Smooth muscle cell (in vitro differentiated cells): ENCODE measurements around the gene PLAAT5. TPM values are rescaled to one million over a fixed set of nuclear protein-coding genes. Genes with fewer than 3 reads are reported as not detected.

Source experiments
- DNase-seq: peaks from one replicate; lab custom pipeline; 2025; ENCODE audit not compliant: unreplicated experiment; lab: John Stamatoyannopoulos, UW
- H2AFZ ChIP-seq: fragments of 200-600 bp; sonication (generic); 2 replicates; pipeline ENCODE4 v1.6.0; 2016; ENCODE audit warnings: antibody characterized with exemption, low read depth, mild to moderate bottlenecking
- H3F3A ChIP-seq: fragments of 200-600 bp; sonication (generic); 2 replicates; pipeline ENCODE4 v1.6.0; 2017; ENCODE audit warnings: antibody characterized with exemption, low read depth
- H3K27ac ChIP-seq: fragments of 200-600 bp; sonication (generic); 2 replicates; pipeline ENCODE4 v1.5.1; 2016; ENCODE audit warnings: low read depth, mild to moderate bottlenecking
- H3K27me3 ChIP-seq: fragments of 200-600 bp; sonication (generic); 2 replicates; pipeline ENCODE4 v1.6.1; 2016; ENCODE audit warnings: low read depth, mild to moderate bottlenecking
- H3K36me3 ChIP-seq: fragments of 200-600 bp; sonication (generic); 2 replicates; pipeline ENCODE4 v1.5.1; 2016; ENCODE audit warnings: low read depth
- H3K4me1 ChIP-seq: fragments of 200-600 bp; sonication (generic); 2 replicates; pipeline ENCODE4 v1.5.1; 2016; ENCODE audit warnings: low read depth
- H3K4me2 ChIP-seq: fragments of 200-600 bp; sonication (generic); 2 replicates; pipeline ENCODE4 v1.6.0; 2016; ENCODE audit warnings: mild to moderate bottlenecking
- H3K4me3 ChIP-seq: fragments of 200-600 bp; sonication (generic); 2 replicates; pipeline ENCODE4 v1.5.1; 2016; ENCODE audit warnings: mild to moderate bottlenecking
- H3K79me2 ChIP-seq: fragments of 200-600 bp; sonication (generic); 2 replicates; pipeline ENCODE4 v1.6.0; 2016; ENCODE audit warnings: low read depth, mild to moderate bottlenecking
- H3K9ac ChIP-seq: fragments of 200-600 bp; sonication (generic); 2 replicates; pipeline ENCODE4 v1.6.0; 2016; ENCODE audit warnings: low read depth
- H3K9me3 ChIP-seq: fragments of 200-600 bp; sonication (generic); replicated peaks from 2 replicates; pipeline ENCODE4 v1.5.1; 2016; ENCODE audit warnings: low read depth
- H4K20me1 ChIP-seq: fragments of 200-600 bp; sonication (generic); 2 replicates; pipeline ENCODE4 v1.6.0; 2016; ENCODE audit warnings: low read depth
- WGBS: methylation state at CpG from one replicate; pipeline ENCODE4 v1.1.7; 2016; ENCODE audit warnings: low lambda C conversion rate; 5-methylcytosine and 5-hydroxymethylcytosine counted together
- polyA plus RNA-seq: library from polyadenylated mRNA; unstranded; fragments of >200 nt; fragmentation: Nextera tagmentation; extraction: Ambion mirVana; gene quantifications from 2 replicates; pipeline ENCODE4 v1.2.1, GENCODE V29; 2016
- total RNA-seq: library from RNA; depleted of rRNA; stranded (reverse); fragments of >200 nt; gene quantifications from 2 replicates; pipeline ENCODE4 v1.2.3, GENCODE V29; 2014
- TF ChIP-seq, protein P1 (sequence below): fragments of 200-600 bp; sonication (generic); IDR thresholded peaks from 2 replicates; pipeline ENCODE4 v1.5.1; 2017; ENCODE audit warnings: borderline replicate concordance, mild to moderate bottlenecking, antibody characterized with exemption; ENCODE audit not compliant: insufficient read depth, poor library complexity, severe bottlenecking

PLAAT5 gene
- total and polyA plus RNA-seq, 2 experiments from 2014 or later: 0.04 TPM; not detected in 1

DNA sequence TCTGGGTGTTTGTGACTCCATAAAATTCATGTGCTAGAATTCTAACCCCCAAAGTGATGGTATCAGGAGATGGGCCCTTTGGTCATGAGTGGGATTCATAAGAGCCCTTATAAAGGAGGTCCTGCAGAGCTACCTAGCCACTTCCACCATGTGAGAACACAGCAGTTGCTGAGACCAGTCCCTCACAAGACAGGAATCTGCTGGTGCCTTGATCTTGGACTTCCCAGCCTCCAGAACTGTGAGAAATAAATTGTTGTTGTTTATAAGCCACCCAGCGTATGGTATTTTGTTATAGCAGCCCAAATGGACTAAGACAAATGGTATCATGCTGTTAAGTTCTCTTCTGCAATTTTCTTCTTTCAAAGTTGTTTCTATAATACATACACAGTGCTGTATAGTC is 1.5 kb upstream of the PLAAT5 start:
- no peak for DNase-seq
- H3K27ac ChIP-seq: no peak overlapping the region
- H3K4me1 ChIP-seq: peaks cover 20% of the 10 kb centered on the region
- H3K9me3 ChIP-seq: no peaks in the 10 kb centered on the region
- no peak overlapping the region for H3K4me2 ChIP-seq
- no peaks in the 10 kb centered on the region for H3K36me3 ChIP-seq
- no peaks in the 10 kb centered on the region for H3K79me2 ChIP-seq
- peaks cover 6% of the 10 kb centered on the region for H3K27me3 ChIP-seq
- H3F3A ChIP-seq: no peaks in the 10 kb centered on the region
- 100% methylated on average over 1 of the region's 1 CpG for WGBS
- H4K20me1 ChIP-seq: no peaks in the 10 kb centered on the region
- H2AFZ ChIP-seq: no peak overlapping the region
- no peak overlapping the region for H3K9ac ChIP-seq
- H3K4me3 ChIP-seq: no peak overlapping the region
- TF ChIP-seq, protein P1, sequence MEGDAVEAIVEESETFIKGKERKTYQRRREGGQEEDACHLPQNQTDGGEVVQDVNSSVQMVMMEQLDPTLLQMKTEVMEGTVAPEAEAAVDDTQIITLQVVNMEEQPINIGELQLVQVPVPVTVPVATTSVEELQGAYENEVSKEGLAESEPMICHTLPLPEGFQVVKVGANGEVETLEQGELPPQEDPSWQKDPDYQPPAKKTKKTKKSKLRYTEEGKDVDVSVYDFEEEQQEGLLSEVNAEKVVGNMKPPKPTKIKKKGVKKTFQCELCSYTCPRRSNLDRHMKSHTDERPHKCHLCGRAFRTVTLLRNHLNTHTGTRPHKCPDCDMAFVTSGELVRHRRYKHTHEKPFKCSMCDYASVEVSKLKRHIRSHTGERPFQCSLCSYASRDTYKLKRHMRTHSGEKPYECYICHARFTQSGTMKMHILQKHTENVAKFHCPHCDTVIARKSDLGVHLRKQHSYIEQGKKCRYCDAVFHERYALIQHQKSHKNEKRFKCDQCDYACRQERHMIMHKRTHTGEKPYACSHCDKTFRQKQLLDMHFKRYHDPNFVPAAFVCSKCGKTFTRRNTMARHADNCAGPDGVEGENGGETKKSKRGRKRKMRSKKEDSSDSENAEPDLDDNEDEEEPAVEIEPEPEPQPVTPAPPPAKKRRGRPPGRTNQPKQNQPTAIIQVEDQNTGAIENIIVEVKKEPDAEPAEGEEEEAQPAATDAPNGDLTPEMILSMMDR: no peak

DNA sequence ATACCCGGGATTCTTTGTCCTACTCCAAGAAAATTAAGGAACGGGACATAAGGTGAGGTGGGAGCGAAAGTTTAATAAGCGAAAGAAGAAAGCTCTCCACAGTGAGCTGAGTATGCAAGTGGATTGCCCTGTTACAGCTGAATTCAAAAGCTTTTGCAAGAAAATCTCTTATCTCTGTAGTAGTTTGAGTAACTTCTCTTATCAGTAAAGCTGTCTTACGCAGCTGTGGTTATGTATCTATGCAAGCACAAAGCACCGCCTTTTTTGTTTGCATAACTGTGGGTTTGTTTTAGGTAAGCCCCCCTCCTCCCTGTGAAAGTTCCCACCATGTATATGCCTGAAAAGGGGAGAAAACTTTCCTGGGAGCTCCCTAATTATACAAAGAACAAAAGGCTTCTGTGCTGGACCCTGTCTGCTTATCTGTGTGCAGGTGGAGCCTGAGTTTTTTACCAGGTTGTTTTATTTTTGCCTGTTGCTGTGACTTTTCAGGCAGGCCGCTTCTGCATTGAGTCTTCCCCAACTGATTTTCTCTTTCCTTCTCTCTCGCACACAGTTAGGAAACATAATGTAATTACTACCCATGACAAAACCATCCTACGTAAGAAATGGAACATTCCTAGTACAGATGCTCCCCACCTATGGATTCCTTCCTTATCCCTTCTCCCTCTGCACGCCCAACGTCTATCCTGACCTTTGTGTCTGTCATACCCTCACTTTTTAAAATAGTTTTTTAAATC is 837 bp upstream of the PLAAT5 start:
- H3K27ac ChIP-seq: no peak overlapping the region
- H2AFZ ChIP-seq: no peak overlapping the region
- no peak overlapping the region for H3K9ac ChIP-seq
- no peak for DNase-seq
- no peaks in the 10 kb centered on the region for H4K20me1 ChIP-seq
- H3K4me2 ChIP-seq: peak overlapping the region; percentile 92
- H3F3A ChIP-seq: no peaks in the 10 kb centered on the region
- peaks cover 6% of the 10 kb centered on the region for H3K27me3 ChIP-seq
- H3K4me3 ChIP-seq: peak overlapping the region; percentile 57
- H3K4me1 ChIP-seq: peaks cover 20% of the 10 kb centered on the region
- 35% methylated on average over 11 of the region's 11 CpGs for WGBS
- no peaks in the 10 kb centered on the region for H3K79me2 ChIP-seq
- TF ChIP-seq, protein P1: no peak
- H3K36me3 ChIP-seq: no peaks in the 10 kb centered on the region
- no peaks in the 10 kb centered on the region for H3K9me3 ChIP-seq

DNA sequence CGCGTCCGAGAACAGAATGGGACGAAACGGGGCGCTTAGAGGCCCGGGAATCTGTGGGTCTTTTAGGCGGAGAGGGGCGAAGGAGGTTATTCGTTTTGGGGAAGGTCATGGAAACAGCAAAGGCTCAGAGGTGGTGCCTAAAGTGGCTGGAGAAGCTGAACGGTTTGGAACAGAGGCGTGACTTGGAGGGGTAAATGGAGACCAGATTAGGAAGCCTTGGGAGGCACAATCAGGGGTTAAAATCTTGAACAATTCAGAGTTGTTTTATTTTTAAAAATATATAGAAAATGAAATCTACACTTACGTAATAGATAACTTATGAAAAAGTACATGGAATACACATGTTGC is 247 bp upstream of the PLAAT5 start:
- H4K20me1 ChIP-seq: no peaks in the 10 kb centered on the region
- no peaks in the 10 kb centered on the region for H3K9me3 ChIP-seq
- no peak overlapping the region for H3K9ac ChIP-seq
- H3K4me3 ChIP-seq: peak overlapping the region; percentile 57
- peaks cover 20% of the 10 kb centered on the region for H3K4me1 ChIP-seq
- no peaks in the 10 kb centered on the region for H3F3A ChIP-seq
- H3K27me3 ChIP-seq: peaks cover 6% of the 10 kb centered on the region
- no peaks in the 10 kb centered on the region for H3K36me3 ChIP-seq
- TF ChIP-seq, protein P1: no peak
- no peak for DNase-seq
- WGBS: 4% methylated on average over 13 of the region's 13 CpGs
- H3K79me2 ChIP-seq: no peaks in the 10 kb centered on the region
- H2AFZ ChIP-seq: peak overlapping the region; percentile 90
- peak overlapping the region; percentile 92 for H3K4me2 ChIP-seq
- H3K27ac ChIP-seq: no peak overlapping the region

DNA sequence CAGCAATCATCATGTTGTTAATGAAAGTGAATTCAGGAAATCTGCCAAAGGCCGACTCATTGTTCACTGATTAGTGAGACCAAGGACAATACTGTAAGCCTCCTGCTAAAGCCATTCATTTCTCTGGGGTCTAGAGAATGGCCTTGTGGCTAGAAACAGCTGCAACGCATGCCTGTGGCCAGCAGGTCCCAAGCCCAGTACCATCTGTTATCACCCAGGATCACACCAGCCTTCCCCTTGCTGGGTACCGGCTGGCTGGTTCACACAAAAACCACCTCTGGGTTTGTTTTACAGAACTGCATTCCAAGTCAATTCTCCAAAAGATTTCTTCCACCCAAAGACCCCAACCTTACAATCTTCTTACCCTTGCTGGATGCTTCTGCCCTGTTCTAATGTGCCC is 1.1 kb downstream of the PLAAT5 start:
- TF ChIP-seq, protein P1: no peak
- DNase-seq: no peak
- Histone ChIP-seq H3K4me2 (peak overlapping the region; percentile 92), H3F3A (no peaks in the 10 kb centered on the region), H3K4me1 (peaks cover 20% of the 10 kb centered on the region), H3K79me2 (no peaks in the 10 kb centered on the region), H3K9me3 (no peaks in the 10 kb centered on the region), H4K20me1 (no peaks in the 10 kb centered on the region), H2AFZ (no peak overlapping the region), H3K4me3 (no peak overlapping the region), H3K9ac (no peak overlapping the region), H3K27ac (no peak overlapping the region), H3K27me3 (peaks cover 6% of the 10 kb centered on the region), H3K36me3 (no peaks in the 10 kb centered on the region)
- WGBS: 32% methylated on average over 3 of the region's 3 CpGs
